Transverse colon (tissue), 4 donors: Measurements from ENCODE around the gene LRFN4. TPM values are rescaled to one million over a fixed set of nuclear protein-coding genes. Genes with fewer than 3 reads are reported as not detected.
A peak's percentile ranks its signal among the peaks of the same experiment; 100 is the strongest.

ENCODE experiments used
- DNase-seq: peaks from one replicate; pipeline ENCODE4 v3.0.0-alpha.2; 2019
- H3K27ac ChIP-seq, 4 donors: fragments of 200-600 bp; sonication (generic); 2 replicates each; pipeline ENCODE4 v1.5.1; 2016 to 2018; ENCODE audit warnings: inconsistent platforms in 4 of 4
- H3K27me3 ChIP-seq: fragments of 200-600 bp; sonication (generic); 2 replicates; pipeline ENCODE4 v1.5.1; 2017; ENCODE audit warnings: inconsistent platforms
- H3K36me3 ChIP-seq, 4 donors: fragments of 200-600 bp; sonication (generic); 2 replicates each; pipeline ENCODE4 v1.5.1; 2017 to 2019; ENCODE audit warnings: inconsistent platforms in 4 of 4
- H3K4me1 ChIP-seq, 4 donors: fragments of 200-600 bp; sonication (generic); 2 replicates each; pipeline ENCODE4 v1.5.1; 2017 to 2020; ENCODE audit warnings: inconsistent platforms in 4 of 4
- H3K4me3 ChIP-seq, 4 donors: fragments of 200-600 bp; sonication (generic); 1 replicate in 1 of 4; 2 replicates in 3 of 4; pipeline versions ENCODE4 v1.5.1 to v1.6.1; 2017 to 2019; ENCODE audit warnings: inconsistent platforms in 4 of 4
- H3K9me3 ChIP-seq, 2 donors: fragments of 200-600 bp; sonication (generic); 2 replicates each; pipeline ENCODE4 v1.5.1; 2017 to 2019; ENCODE audit warnings: inconsistent platforms in 2 of 2
- EP300 ChIP-seq: sonication (generic); formaldehyde crosslinking; IDR thresholded peaks from one replicate; pipeline ENCODE4 v1.6.1; 2017; ENCODE audit warnings: antibody characterized with exemption, low read depth
- POLR2A ChIP-seq: fragments of 450-650 bp; IDR thresholded peaks from one replicate; pipeline ENCODE4 v1.6.1; 2016; ENCODE audit warnings: antibody characterized with exemption, mild to moderate bottlenecking, moderate library complexity
- POLR2AphosphoS5 ChIP-seq, 3 donors: sonication (generic); formaldehyde crosslinking; IDR thresholded peaks; one replicate each; pipeline ENCODE4 v1.6.1; 2016; ENCODE audit warnings: antibody characterized with exemption in 3 of 3
- WGBS, 2 donors: methylation state at CpG; one replicate each; pipeline ENCODE4 v1.1.5; 2018; ENCODE audit warnings: low coverage in 1 of 2; 5-methylcytosine and 5-hydroxymethylcytosine counted together
- in situ Hi-C, 4 donors: fragments of 200-750 bp; cut with MboI; loops; one replicate each; pipeline versions ENCODE4 v1.15.0 to v1.15.1; 2017; ENCODE audit warnings: low sequenced_read_pairs in 3 of 4, low pct_ligation_motif_present in 1 of 4, low pct_unique_long_range_greater_than_20kb in 1 of 4
- intact Hi-C: fragments of 100-400 bp; cut with DNase I; formaldehyde crosslinking; loops from one replicate; pipeline ENCODE4 v1.15.1; 2023; ENCODE audit warnings: low total_unique reads
- total RNA-seq, 4 donors: library from RNA; depleted of rRNA; stranded (reverse); fragments of >200 nt; gene quantifications; one replicate each; pipeline ENCODE4 v1.1.0, GENCODE V29; 2016
- TF ChIP-seq, protein P1 (sequence below), 5 experiments: fragments of 200-600 bp in 3 of 5; fragments of 450-650 bp in 2 of 5; sonication (generic) in 3 of 5; IDR thresholded peaks; 1 replicate in 2 of 5; 2 replicates in 3 of 5; pipeline ENCODE4 v1.5.1; 2016 to 2017; ENCODE audit warnings: antibody characterized with exemption in 5 of 5, inconsistent platforms in 3 of 5, mild to moderate bottlenecking in 2 of 5, moderate library complexity in 1 of 5

The LRFN4 gene
- total RNA-seq, 4 donors from 2014 or later = 14.3 to 52.3 (median 22.6) TPM

DNA sequence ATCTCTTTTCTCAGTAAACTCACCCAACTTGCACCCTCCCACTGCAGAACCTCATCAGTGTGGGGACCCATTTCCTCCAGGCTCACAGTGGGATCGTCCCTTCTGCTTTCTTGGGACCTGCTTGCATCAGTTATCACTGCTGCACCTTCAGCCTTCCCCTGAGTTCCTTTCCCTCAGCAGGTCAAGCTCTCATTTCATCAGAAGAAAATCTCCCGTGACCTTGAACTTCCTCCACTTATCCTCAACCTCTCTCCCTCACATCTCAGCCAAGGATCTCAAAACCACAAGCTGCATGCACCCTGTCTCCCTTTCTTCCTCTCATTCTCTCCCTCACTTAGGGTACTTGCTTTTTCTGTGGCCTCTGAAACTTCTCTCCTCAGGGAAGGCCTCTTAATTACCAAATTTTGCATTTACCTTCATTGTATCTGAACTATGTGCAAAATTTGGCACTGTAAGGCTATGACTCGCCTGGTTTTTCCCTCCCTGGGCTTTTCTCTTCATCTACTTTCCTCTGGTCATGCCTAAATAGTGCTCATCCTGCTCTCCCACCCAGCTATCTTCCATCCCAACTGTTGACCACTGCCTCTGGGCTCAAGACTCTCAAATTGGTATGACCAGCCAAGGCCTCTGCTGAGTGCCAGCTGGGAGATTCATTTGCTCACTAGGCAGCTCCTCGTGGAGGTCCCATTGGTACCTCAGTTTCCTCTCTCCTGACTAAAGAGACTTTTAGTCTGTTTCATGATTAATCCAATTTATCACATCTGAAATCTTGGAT is 16.4 kb upstream of the LRFN4 start:
- H3K36me3 ChIP-seq = no peaks in the 10 kb centered on the region
- no peak overlapping the region for H3K4me3 ChIP-seq
- intact Hi-C loops = no loop called here
- DNase-seq = no peak
- 81 to 89% methylated on average over 4 of the region's 4 CpGs for WGBS, 2 donors
- H3K27ac ChIP-seq = no peak overlapping the region
- H3K27me3 ChIP-seq = no peaks in the 10 kb centered on the region
- H3K4me1 ChIP-seq = peaks cover 18 to 39% (median 24%) of the 10 kb centered on the region in 4 donors
- in situ Hi-C loops = loop anchor here in 2 of 4 donors (25.0 kb wide), 2 partner anchors 278 to 428 kb away; partner anchors contain the start of genes CTSF (in 1 of the 2) and NPAS4 (in 1 of the 2)
- TF ChIP-seq POLR2AphosphoS5 (IDR thresholded peaks at IDR 0.05) (no peak), POLR2A (no peak), EP300 (no peak)
- TF ChIP-seq, protein P1, sequence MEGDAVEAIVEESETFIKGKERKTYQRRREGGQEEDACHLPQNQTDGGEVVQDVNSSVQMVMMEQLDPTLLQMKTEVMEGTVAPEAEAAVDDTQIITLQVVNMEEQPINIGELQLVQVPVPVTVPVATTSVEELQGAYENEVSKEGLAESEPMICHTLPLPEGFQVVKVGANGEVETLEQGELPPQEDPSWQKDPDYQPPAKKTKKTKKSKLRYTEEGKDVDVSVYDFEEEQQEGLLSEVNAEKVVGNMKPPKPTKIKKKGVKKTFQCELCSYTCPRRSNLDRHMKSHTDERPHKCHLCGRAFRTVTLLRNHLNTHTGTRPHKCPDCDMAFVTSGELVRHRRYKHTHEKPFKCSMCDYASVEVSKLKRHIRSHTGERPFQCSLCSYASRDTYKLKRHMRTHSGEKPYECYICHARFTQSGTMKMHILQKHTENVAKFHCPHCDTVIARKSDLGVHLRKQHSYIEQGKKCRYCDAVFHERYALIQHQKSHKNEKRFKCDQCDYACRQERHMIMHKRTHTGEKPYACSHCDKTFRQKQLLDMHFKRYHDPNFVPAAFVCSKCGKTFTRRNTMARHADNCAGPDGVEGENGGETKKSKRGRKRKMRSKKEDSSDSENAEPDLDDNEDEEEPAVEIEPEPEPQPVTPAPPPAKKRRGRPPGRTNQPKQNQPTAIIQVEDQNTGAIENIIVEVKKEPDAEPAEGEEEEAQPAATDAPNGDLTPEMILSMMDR (IDR thresholded peaks at IDR 0.05) = no peak
- H3K9me3 ChIP-seq = no peaks in the 10 kb centered on the region

DNA sequence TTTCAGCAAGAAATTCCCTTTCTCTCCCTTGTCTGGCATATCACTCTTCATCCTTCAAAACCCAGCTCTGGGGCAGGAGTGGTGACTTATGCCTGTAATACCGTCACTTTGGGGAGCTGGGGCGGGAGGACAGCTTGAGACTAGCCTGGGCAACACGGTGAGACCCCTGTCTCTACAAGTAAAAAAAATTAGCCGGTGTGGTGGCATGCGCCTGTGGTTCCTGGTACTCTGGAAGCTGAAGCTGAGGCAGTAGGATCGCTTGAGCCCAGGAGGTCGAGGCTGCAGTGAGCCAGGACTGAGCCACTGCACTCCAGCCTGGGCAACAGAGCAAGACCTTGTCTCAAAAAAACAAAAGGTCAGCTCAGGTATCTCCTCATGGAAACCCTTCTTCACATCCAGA is 15.0 kb upstream of the LRFN4 start:
- no peak for DNase-seq
- Histone ChIP-seq H3K27ac (peak overlapping the region; percentile 97 to 99 (median 99)), H3K4me1 (peaks cover 18 to 39% (median 24%) of the 10 kb centered on the region in 4 donors), H3K36me3 (no peaks in the 10 kb centered on the region), H3K9me3 (no peaks in the 10 kb centered on the region), H3K27me3 (no peaks in the 10 kb centered on the region), H3K4me3 (peak overlapping the region in 3 of 4 donors; percentile 88 to 98 (median 94))
- WGBS, 2 donors = 81% methylated on average over 7 of the region's 7 CpGs; no CpG with 5 or more reads in 1 of the 2 donors
- in situ Hi-C loops (loop anchor here in 2 of 4 donors (25.0 kb wide), 2 partner anchors 280 to 430 kb away; partner anchors contain the start of genes CTSF (in 1 of the 2) and NPAS4 (in 1 of the 2)), intact Hi-C loops (no loop called here)
- TF ChIP-seq POLR2AphosphoS5 (IDR thresholded peaks at IDR 0.05) (no peak), EP300 (no peak), POLR2A (no peak)
- TF ChIP-seq, protein P1 (IDR thresholded peaks at IDR 0.05) = no peak

DNA sequence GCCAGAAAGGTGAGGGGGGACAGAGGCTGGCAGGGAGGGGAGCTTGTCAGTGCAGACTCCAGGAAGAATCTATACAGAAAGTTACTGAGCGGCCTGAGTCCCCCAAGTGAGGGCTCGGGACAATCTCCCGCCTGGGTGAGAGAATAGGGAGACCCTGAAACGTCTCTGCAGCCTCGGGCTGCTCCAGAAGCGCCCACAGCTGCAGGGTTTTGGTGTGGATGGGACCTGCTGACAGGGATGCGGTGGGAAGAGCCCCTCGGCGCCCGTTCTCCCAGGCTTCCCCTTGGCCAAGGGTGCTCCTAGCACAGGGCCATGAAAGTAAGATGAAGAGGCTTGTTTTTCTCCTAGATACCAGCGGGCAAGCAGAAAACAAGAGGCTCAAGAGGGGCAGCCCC is 14.4 kb upstream of the LRFN4 start:
- Histone ChIP-seq H3K27me3 (no peaks in the 10 kb centered on the region), H3K4me3 (peak overlapping the region; percentile 82 to 98 (median 91)), H3K9me3 (no peaks in the 10 kb centered on the region), H3K27ac (peak overlapping the region; percentile 97 to 99 (median 99)), H3K4me1 (peaks cover 18 to 39% (median 24%) of the 10 kb centered on the region in 4 donors), H3K36me3 (no peaks in the 10 kb centered on the region)
- intact Hi-C loops (no loop called here), in situ Hi-C loops (loop anchor here in 2 of 4 donors (25.0 kb wide), 2 partner anchors 280 to 430 kb away; partner anchors contain the start of genes CTSF (in 1 of the 2) and NPAS4 (in 1 of the 2))
- WGBS, 2 donors = 0 to 4% methylated on average over 1 to 11 of the region's 11 CpGs
- DNase-seq = no peak
- TF ChIP-seq, protein P1 (IDR thresholded peaks at IDR 0.05) = no peak
